ENCODE measurements around the gene NRP2.

NRP2 gene

DNA sequence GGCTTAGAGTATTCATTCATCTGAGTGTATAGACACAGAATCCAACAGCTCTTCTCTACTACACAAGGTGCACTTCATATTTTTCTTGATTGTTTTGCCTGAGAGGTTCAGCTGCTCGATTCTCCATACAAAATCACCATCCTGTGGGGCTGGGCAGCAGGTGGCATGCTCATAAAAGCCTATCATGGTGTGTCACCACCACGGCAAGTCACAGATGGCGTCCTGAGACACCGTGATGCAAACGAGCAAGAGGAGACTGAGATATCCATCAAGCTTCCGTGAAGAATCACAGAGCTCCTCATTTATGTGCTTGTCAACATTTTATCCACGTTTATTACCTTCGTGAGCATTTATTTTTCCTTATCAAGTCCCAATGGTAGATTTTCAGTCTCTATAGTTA, 22.4 kb upstream of the NRP2 start:
- DNase-seq, result no peak

DNA sequence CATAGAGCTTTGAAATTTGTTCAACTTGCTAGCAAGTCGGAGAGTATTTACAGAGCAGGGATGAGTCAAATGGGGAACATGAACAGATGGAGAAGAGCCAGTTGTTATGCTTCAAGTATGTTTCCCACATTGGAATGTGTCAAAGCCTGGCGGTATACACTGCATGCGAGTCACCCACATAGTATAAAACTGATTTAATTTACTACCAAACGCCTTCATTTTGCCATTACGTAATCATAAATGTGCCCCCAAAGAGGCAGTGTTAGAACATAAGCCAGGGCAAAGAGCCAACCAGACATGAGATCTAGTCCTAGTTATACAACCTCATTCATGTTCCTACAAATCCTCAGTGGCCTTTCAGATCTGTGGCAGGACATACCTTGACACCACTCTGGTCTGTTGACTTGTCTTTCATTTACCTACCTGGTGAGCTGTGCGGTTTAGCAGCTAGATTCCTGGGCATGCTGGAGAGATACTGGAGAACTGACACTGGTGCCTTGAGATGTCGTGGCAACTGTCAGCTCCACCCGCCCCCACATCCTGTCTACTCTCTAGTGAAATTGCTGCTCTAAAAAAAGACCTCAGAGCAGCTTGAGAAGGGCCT, 21.7 kb upstream of the NRP2 start:
- DNase-seq, result no peak

DNA sequence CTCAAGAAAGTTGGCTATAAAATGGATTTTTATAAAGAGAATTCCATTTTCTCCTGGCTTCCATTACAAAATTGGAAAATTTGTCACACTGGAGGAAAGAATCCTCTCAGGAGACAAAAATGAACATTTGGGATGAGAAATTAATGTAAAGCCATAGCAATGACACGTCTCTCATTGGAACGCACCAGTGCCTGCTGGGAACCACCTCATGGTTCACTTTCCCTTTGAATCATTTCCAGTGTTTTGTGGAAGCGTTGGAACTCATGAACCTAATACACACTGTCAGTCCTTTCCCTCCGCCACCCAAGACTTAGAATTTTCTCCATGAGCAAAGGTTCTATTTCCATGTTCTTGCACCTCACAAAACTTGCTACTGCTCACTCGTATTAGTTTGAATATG, 21.0 kb upstream of the NRP2 start:
- DNase-seq, result no peak

DNA sequence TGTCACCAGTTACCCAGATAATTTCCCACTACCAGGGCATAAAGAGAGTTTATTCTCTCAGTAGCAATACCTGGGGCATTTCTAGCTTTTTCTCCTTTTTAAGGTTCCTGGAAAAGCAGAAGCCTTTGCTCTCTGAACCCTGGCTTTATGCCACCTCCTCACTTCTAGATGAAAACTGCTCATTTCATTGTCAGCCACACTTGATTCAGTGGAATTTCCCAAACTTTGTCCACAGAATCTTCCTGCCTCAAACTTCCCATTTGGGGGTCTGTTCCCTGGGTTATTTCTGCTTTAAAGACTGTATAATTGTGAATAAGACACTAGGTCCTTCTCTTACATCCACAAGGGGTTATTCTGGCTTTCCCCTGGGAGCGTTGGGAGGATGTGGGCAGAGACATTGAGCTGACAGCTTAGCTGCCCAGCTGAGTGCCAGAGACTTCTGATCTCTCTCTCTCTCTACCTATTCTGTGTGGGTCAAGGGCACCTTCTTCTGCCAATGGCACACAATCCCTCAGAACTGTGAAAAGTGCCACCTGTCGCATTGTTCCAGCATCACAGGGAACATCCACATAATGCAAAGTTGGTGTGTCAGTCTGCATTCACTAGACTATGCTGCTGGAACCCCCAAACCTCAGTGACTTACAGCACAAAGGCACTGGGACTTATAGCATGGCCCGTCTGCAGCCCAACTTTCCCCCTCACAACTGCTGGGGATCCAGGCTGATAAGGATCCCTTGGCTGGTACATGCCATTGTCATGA, 19.9 kb upstream of the NRP2 start:
- DNase-seq, result no peak

GRCh38 chr2:205665791-205666190, 16.5 kb upstream of the NRP2 start:
- no peak for DNase-seq

GRCh38 chr2:205670292-205670691, 12.0 kb upstream of the NRP2 start:
- DNase-seq, result no peak

DNA sequence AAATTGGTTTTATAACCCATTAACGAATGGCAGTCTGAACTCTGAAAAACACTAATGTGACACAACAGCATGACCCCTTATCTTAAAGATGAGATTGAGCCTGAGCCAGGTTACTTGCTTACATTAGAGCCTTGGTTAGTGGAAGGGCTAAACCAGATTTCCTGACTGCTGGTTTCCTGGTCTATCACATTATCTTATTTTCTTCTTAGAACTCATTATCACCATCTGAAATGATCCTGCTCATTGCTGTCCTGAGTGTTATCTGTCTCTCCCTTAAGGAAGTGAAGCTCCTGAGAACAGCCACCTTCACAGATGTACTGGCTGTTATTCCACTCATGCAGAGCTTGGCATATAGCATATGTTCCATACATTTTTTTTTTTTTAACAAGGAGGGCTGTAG, 9.0 kb upstream of the NRP2 start:
- DNase-seq, result no peak

DNA sequence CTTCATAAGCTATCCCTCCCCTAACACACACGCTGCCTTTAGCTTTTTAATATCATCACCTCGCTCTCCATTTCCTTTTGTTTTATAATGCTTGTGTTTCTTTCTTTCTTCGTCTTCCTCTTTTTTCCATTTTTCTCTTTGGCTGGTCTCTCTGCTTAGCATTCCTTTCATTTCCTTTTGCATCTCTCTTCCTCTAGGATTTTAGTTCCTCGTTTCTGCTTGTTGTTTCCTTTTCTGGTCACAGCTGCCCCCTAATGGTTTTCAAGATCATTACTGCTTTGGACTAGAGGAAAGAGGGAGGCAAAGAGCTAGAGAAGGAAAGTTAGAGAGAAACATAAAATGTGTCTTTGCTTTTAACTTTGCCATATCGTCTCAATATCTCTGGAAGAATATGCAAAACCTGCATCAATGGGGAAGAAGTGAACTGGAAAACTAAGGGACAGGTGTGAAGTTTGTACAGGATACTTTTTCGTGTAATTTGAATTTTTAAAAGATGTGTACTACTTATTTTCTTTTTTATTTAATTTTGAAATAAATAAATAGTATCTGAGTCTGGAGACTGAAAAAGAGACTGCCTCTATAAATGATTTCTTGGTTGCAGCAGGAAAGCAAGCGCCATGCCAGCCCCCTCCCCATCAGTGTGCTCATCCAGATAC, 6.3 kb upstream of the NRP2 start:
- no peak for DNase-seq

DNA sequence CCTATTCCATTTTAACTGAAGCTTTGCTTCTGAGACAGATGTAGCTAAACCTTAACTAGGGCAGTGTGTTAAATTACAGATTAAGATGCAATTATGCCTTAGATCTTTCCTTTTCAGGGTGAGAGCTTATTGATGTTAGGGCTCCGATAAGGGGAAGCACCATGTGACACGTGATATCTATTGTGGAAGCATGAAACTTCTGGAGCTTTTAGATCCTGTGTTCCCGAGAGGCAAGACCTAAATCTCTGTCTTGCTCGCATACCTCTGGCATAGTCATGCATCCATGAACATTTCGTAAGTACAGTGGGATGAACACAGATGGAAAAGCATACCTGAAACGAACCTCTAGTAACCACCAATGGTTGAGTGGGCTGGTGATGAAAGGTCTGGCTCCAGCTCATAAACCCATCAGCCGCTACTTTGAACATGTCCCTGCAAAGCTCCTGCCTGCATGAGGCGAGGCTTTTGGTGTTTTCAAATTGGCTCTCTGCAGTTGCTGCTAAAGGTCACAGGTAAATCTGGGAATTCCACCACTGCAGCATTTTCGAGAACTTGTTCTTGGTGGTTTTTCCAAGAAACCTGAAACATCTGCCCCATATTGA, 3.7 kb upstream of the NRP2 start:
- no peak for DNase-seq

DNA sequence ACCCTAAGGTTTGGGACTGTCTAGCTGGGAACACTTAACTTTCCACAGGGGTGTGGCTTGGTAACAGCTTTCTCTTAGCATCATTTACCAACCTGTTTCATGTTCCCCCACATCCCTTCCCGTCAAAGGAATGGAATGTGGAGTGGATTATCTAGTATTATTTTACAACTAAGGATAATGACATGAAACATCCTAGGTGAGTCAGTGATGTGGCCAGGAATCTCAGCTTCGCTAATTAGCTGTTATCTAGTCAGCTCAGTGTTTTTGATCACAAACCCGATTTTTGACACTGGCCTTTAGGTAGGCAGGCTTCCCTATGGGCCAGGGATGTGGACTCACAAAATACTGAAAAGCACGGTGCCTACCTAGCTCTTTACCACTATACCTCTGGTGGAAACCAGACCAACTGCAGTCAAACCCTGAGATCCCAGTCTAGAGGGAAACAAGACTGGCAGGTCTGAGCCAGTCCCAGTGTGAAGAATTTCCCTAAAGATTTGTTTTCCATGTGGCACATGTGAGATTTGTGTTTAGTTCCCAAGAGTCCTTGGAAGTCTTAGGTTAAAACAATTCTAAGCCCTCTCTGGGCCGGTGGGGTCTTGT, 2.8 kb upstream of the NRP2 start:
- no peak for DNase-seq

DNA sequence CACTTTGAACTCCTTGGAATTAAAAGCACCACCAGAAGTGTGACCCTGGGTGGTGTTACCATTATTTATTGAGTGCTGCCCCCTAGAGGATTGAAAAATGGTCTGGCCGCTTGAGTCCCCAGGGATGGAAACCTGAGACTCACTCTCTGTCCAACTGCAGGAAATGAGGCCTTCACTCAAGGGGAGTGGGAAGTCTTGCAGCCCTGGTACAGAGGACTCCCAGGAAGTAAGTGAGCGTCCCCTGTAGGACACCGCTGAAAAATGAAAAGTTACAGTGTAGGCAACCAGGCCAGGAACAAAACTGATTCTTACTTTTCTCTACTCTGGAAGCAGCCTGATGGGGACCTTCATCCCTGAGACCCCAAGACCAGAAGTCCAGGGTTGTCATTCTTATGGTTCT, 2.2 kb upstream of the NRP2 start:
- DNase-seq, result peak; percentile 32

DNA sequence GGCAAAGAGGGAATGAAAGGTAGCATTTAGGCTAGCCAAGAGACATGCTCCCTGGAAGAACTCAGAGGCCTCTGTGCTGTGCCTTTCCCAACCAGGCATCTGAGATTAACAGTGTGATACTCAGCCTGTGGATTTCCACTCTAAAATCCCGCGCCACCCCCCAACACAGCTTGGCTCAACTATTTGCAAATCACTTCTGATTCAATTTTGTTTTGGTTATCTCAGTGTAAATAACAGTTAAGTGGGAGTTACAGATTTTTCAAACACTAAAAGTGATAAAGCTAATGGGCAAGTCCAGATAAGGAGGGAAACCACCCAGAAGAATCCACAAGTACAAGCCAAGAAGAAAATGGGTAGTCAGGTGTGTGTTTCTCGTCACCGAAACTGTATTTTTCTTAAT, 1.4 kb upstream of the NRP2 start:
- DNase-seq, result no peak

DNA sequence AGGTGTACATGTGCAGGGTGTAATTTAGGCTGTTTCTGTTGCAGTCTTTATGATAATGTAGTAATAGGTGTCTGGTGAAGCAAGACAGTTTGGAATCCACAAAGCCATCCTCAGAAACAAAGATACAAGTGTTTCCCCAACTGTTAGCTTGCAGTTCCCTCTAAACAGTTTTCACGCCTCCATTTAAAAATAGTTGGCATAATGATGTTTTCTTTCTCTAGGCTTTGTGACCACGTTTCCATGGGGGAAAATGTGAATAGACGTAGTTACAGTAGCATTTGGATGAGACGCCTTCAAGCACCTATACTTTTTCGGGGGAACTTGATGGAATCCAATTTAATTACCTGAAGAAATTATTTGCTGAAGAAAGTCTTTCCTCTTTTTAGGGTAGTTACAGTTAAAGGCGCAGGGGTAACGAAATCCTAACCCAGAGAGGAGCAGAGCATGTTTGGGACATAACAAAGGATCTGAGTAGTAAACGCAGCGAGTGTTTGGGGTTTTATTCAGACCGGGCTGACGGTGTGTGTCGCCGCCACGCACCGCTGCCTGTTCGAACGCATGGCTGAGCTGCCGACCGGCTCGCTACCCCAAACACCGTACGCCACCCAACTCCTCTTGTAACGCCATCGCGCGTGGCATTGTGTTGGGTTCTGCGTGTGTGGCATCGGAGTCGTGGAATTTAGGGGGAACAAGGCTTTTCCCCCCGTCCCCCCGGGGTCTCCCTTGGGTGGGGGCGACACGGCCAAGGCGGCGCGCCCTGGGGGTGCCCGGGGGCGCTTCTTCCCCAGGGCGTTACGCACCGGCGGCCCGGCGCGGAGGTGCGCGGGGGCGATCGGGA, 681 bp upstream of the NRP2 start:
- no peak for DNase-seq

- DNase-seq, result no peak
Observed at GRCh38 chr2:205682971-205683501, 735 bp downstream of the NRP2 start.

DNA sequence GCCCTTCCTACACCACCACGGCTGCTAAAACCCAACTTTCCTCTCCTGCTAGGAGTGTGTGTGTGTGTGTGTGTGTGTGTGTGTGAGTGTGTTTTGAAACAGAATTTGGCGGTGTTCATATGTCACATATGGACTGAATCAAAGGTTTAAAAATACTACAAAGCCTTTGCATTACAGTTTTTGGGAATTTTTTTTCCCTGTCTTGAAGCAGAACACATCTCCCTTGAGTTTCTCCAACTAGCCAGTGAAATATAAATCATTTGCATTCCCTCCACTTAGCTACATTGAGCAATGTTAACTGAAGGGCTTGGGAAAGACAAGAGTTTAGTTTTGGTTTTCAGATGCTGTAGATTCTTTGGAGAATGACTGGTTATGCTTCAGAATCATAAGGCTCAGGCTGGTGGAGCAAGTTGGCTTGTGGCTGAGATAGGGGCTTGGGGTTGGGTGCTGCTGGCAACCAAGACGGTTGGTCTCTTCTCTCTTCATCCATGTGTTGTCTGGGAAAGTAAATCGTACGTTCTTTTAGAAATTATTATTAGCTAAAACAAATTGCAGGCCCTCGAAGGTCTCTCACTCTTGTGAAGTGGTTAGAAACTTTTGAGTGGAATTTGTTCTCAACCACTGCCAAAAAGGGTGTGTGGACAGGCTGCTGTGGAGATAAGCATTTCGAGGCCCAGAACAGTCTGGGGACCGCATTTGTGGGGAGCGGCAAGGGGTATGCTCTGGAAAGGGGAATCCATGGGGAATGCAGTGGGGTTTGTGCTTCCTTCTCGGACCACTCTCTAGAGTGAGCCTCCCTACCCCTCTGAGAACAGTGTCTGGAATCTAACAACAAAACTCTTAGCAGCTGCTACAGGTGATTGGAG, 1.4 kb downstream of the NRP2 start:
- DNase-seq, result no peak

- DNase-seq, result no peak
Observed at GRCh38 chr2:205684871-205685313, 2.6 kb downstream of the NRP2 start.

- no peak for DNase-seq
Observed at GRCh38 chr2:205685314-205686055, 3.2 kb downstream of the NRP2 start.

- no peak for DNase-seq
Observed at GRCh38 chr2:205686056-205686782, 3.9 kb downstream of the NRP2 start.

GRCh38 chr2:205686783-205687640, 4.7 kb downstream of the NRP2 start:
- DNase-seq, result no peak

Measured in GF-D8 (cell line).